WTC11 (cell line): ENCODE measurements around the gene PARD6A.

Experiments used
- ZNF423 ChIP-seq: fragments of 250-450 bp; sonication (Bioruptor Pico); IDR thresholded peaks from 2 replicates; pipeline ENCODE4 v2.1.2; 2022; ENCODE audit warnings: mild to moderate bottlenecking, moderate library complexity
- TF ChIP-seq, protein P1 (sequence below): fragments of 200-600 bp; IDR thresholded peaks from 2 replicates; pipeline ENCODE4 v1.8.0; 2022; ENCODE audit warnings: antibody characterized with exemption

DNA sequence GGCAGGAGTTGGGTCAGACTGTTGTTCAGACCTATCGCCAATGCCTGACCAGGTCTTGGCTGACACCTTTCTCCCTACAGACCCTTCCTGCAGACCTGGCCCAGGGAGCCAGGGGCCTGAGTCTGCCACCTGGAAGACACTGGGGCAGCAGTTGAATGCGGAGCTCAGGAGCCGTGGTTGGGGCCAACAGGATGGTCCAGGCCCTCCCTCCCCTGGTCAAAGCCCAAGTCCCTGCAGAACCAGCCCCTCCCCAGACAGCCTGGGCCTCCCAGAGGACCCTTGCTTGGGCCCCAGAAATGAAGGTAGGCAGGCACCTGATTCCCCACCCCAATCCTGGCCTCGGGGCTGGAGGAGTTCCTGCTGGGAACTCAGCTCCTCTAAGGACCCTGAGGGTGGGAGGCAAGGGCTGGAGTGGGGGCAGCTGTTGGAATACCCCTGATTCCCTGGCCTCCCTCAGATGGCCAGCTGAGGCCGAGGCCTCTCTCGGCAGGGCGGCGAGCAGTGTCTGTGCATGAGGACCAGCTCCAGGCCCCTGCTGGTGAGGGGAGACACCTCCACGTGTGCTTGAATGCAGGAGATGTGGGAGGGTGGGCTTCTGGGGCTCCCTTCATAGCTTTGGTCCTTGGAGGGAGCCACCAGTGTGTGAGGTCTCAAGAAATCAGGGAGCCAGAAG lies 4.3 kb upstream of the PARD6A start:
- TF ChIP-seq, protein P1, sequence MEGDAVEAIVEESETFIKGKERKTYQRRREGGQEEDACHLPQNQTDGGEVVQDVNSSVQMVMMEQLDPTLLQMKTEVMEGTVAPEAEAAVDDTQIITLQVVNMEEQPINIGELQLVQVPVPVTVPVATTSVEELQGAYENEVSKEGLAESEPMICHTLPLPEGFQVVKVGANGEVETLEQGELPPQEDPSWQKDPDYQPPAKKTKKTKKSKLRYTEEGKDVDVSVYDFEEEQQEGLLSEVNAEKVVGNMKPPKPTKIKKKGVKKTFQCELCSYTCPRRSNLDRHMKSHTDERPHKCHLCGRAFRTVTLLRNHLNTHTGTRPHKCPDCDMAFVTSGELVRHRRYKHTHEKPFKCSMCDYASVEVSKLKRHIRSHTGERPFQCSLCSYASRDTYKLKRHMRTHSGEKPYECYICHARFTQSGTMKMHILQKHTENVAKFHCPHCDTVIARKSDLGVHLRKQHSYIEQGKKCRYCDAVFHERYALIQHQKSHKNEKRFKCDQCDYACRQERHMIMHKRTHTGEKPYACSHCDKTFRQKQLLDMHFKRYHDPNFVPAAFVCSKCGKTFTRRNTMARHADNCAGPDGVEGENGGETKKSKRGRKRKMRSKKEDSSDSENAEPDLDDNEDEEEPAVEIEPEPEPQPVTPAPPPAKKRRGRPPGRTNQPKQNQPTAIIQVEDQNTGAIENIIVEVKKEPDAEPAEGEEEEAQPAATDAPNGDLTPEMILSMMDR = no peak
- no peak for TF ChIP-seq ZNF423 (CRISPR knock-in tag)
